Spleen (tissue), 7 donors: Measurements from ENCODE around the gene DAO.

Source experiments
- POLR2A ChIP-seq, 3 donors: fragments of 450-650 bp; IDR thresholded peaks; one replicate each; pipeline ENCODE4 v1.5.1; 2017; ENCODE audit warnings: antibody characterized with exemption in 3 of 3, mild to moderate bottlenecking in 1 of 3
- POLR2AphosphoS5 ChIP-seq, 3 donors: sonication (generic); formaldehyde crosslinking; IDR thresholded peaks; one replicate each; pipeline ENCODE4 v1.5.1; 2017; ENCODE audit warnings: antibody characterized with exemption in 3 of 3
- TF ChIP-seq, protein P1 (sequence below), 11 experiments: fragments of 200-600 bp in 7 of 11; fragments of 450-650 bp in 4 of 11; sonication (generic) in 4 of 11; IDR thresholded peaks in 8 of 11; conservative IDR thresholded peaks in 3 of 11; 1 replicate in 7 of 11; 2 replicates in 4 of 11; pipeline versions ENCODE4 v1.4.0 to v1.8.0; 2016 to 2021; ENCODE audit warnings: antibody characterized with exemption in 11 of 11, inconsistent platforms in 4 of 11, mild to moderate bottlenecking in 1 of 11
- donor health status: DM: no; HTN: no; CAD: no; lungs with moderate emphysema.
- donor health status: DM: no; HTN: no; CAD: no.
- donor health status: DM: no; HTN: no; CAD: no.

DNA sequence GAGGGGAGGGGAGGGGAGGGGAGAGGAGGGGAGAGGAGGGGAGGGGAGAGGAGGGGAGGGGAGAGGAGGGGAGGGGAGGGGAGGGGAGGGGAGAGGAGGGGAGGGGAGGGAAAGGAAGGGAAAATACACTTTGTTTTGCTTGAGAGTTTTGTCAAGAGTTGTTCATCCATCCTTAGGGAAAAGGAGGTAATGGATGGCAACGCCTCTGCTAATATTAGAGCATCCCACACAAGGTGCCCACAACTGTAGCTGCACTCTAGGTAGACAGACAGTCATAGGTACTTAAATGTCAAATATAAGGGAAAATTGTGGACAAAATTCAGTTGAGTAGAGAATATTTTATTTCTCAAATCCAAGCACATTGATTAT lies 20.0 kb upstream of the DAO start:
- TF ChIP-seq, protein P1, sequence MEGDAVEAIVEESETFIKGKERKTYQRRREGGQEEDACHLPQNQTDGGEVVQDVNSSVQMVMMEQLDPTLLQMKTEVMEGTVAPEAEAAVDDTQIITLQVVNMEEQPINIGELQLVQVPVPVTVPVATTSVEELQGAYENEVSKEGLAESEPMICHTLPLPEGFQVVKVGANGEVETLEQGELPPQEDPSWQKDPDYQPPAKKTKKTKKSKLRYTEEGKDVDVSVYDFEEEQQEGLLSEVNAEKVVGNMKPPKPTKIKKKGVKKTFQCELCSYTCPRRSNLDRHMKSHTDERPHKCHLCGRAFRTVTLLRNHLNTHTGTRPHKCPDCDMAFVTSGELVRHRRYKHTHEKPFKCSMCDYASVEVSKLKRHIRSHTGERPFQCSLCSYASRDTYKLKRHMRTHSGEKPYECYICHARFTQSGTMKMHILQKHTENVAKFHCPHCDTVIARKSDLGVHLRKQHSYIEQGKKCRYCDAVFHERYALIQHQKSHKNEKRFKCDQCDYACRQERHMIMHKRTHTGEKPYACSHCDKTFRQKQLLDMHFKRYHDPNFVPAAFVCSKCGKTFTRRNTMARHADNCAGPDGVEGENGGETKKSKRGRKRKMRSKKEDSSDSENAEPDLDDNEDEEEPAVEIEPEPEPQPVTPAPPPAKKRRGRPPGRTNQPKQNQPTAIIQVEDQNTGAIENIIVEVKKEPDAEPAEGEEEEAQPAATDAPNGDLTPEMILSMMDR (IDR thresholded peaks at IDR 0.05 in 8 of 11, conservative IDR thresholded peaks at IDR 0.05 in 3 of 11), result no peak
- TF ChIP-seq POLR2AphosphoS5 (IDR thresholded peaks at IDR 0.05) (no peak), POLR2A (IDR thresholded peaks at IDR 0.05) (no peak)
